Effector CD8-positive, alpha-beta T cell (primary cell): ENCODE results near the gene FKBP5.
"Not testable (repeated sequence)": the region's sequence is repeated elsewhere in the genome, so short reads cannot be mapped to it uniquely, and the experiment has no call there.

Experiments used
- DNase-seq: peaks from one replicate; lab custom pipeline; 2025; lab: John Stamatoyannopoulos, UW

The FKBP5 gene

DNA sequence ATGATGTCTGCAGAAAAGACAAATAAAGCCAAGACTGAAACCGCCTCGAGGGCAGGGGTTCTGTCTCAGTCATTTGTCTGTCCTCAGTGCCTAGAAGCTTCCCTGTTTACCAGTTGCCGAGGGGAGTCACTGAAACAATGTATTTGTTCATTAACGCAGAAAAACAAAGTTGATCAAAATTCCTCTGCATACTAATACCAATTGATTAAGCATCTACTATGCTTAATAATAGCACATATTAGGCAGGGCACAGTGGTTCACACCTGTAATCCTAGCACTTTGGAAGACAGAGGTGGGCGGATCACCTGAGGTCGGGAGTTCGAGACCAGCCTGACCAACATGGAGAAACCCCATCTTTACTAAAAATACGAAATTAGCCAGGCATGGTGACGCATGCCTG lies 1.8 kb upstream of the FKBP5 start:
- no peak for DNase-seq

- not testable (repeated sequence) for DNase-seq
These were observed 1.3 kb upstream of the FKBP5 start for GRCh38 chr6:35690006-35690405.

DNA sequence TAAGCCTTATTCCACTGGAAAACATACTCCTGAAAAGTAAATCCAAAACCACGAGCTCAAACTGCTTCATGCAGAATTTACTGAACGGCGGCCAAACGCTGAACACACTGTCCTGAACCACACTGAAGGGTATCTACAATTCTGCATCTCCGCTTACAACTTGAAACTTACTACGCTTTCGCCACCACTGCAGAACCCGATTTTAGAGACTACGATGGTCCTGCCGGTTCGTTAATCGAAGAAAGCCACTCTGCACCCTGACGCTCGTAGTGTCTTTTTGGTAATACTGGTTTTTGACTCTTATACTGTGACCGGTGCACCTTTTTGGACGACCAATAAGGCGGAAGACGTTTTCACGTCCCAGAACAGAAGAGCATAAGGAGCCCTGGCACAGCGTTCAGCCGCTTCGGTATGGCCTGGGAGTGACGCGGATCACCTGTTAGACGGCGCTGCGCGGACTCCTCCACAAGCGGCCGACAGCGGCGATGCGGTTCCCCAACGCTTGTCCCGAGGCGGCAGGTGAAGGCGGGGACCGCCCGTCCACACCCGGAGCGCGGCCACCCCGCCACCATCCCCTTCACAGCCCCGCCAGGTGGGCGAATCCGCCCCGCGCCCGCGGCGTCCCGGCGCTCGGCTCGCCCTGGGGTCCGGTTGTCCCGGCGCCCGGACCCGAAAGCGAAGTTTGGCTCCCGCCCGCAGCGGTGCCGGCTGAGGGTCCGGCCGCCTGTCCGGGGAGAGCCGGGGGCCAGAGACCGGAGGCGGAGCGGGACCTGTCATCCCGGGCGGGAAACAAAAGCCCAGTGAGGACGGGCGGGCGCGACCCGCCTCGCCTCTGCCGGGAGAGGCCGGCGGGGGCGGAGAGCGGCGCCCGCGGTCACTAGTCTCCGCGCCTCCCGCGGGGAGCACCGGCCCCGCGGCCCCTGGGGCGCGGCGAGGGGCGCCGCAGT lies 784 bp downstream of the FKBP5 start:
- DNase-seq: peak; percentile 23

DNA sequence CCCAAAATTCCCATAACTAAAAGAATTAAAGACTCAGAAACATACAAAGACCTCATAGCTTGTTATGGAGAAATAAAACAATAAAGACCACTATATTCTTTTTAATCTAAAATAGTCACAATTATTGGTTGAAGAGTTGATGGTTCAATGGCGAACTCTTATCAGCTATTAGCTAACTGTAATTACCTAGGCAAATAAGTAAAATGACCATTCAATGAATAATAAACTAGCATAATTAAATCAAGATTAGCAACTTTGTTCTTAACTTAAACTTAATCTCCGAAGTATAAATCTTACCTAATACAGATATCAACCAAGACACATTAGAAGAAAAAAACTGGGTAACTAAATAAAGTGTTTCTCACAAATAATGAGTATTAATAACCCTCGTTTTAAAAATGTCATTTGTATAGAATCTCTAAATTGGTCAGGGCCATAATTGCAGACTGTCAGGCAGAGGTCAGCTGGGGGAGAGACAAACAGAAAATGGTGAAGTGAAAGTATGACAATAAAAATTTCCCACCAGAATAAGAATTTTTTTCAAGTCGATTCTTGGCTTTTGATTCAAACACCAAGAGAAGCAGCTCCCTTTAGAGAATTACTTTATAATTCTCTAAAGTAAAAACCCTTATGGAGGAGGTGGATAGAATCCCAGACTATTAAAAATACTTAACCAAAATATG lies 1.7 kb downstream of the FKBP5 start:
- DNase-seq: no peak

GRCh38 chr6:35686436-35686835 lies 2.3 kb downstream of the FKBP5 start:
- no peak for DNase-seq

DNA sequence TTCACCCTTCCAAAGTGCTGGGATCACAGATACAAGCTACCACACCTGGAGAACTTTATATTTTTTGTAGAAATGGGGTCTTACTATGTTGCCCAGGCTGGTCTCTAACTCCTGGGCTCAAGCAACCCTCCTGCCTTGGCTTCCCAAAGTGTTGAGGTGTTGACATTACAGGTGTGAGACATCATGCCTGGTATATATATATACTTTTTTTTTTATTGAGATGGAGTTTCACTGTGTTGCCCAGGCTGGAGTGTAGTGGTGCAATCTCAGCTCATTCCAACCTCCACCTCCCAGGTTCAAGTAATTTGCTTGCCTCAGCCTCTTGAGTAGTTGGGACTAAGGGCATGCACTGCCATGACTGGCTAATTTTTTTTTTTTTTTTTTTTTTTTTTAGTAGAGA lies 5.4 kb downstream of the FKBP5 start:
- no peak for DNase-seq

- DNase-seq: no peak
These were observed 7.4 kb downstream of the FKBP5 start for GRCh38 chr6:35681298-35681697.

- no peak for DNase-seq
These were observed 9.3 kb downstream of the FKBP5 start for GRCh38 chr6:35679399-35679798.

DNA sequence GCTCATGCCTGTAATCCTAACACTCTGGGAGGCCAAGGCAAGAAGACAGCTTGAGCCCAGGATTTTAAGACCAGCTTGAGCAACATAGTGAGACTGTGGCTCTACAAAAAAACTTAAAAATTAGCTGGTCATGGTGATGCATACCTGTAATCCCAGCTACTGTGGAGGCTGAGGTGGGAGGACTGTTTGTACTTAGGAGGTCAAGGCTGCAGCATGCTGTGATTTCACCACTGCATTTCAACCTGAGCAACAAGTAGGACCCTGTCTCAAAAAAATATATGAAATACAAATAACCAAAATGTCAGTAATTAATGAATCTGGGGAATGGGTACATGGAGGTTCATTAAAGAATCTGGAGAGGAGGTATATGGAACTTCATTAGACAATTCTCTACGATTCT lies 9.9 kb downstream of the FKBP5 start:
- no peak for DNase-seq

GRCh38 chr6:35678021-35678654 lies 10.6 kb downstream of the FKBP5 start:
- no peak for DNase-seq

DNA sequence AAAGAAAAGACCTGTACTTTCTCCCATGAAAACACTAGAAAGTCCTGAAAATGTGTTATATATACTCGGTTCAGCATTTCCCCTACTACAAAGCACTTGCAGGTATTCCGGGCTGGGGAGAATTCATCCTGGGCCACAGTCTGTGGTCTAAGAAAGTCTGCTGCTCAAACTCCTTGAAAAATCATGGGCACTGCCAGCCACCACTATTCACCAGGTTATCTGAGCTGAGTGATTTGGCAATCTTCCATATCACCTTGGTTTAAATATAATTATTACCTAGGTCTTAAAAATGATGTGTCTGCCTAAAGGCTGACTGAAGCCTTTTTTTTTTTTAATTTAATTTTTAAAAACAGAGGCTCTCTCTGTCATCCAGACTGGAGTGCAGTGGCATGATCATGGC lies 11.3 kb downstream of the FKBP5 start:
- DNase-seq: no peak

DNA sequence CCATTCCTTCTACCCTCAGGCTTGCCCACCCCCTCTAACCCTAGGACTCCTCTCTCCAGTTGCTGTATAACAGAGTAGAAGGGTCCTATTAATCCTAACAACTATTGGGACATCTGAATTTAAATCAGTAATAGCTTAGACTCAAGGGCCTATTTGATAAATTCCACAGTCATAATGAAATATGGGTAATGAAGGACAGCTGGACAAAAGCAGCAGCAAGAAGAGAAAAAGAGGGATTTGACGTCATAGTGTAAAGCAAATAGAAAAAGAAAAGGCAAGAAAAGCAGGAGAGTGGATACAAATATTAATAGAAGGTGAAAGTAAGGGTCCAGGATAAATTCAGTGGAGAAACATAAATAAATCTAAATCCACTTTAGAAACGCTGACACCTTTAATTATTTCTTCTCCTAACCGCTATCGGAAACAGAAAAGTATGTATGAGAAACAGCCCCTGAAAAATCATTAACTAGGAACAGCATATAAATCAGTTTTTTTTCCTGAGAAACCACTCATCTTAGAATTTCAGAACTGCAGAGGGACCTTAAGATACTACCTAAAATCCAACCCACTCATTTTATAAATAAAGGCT lies 12.8 kb downstream of the FKBP5 start:
- DNase-seq: no peak

- DNase-seq: no peak
These were observed 14.1 kb downstream of the FKBP5 start for GRCh38 chr6:35674594-35674993.

- no peak for DNase-seq
These were observed 15.0 kb downstream of the FKBP5 start for GRCh38 chr6:35673755-35674154.

DNA sequence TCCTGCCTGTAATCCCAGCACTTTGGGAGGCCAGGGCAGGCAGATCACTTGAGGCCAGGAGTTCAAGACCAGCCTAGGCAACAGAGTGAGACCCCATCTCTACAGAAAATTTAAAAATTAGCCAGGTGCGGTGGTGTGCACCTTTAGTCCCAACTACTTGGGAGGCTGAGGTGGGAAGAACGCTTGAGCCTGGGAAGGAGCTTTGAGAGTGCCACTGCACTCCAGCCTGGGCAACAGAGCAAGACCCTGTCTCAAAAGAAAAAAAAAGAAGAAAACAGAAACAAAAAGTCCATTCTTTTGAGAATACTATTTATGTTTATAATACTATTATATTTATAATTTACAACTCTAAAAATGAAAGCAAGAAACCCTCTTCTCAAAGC lies 15.4 kb downstream of the FKBP5 start:
- DNase-seq: not testable (repeated sequence)

DNA sequence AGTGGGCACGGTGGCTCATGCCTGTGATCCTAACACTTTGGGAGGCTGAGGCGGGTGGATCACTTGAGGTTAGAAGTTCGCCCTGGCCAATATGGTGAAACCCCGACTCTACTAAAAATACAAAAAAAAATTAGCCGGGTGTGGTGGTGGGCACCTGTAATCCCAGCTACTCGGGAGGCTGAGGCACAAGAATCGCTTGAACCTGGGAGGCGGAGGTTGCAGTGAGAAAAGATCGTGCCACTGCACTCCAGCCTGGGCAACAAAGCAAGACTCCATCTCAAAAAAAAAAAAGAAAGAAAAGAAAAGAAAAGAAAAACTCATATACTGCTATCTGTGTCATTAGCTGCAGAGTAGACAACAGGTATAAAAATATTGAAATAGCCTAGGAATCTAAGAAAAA lies 18.3 kb downstream of the FKBP5 start:
- DNase-seq: not testable (repeated sequence)

GRCh38 chr6:35669451-35670045 lies 19.2 kb downstream of the FKBP5 start:
- DNase-seq: no peak

DNA sequence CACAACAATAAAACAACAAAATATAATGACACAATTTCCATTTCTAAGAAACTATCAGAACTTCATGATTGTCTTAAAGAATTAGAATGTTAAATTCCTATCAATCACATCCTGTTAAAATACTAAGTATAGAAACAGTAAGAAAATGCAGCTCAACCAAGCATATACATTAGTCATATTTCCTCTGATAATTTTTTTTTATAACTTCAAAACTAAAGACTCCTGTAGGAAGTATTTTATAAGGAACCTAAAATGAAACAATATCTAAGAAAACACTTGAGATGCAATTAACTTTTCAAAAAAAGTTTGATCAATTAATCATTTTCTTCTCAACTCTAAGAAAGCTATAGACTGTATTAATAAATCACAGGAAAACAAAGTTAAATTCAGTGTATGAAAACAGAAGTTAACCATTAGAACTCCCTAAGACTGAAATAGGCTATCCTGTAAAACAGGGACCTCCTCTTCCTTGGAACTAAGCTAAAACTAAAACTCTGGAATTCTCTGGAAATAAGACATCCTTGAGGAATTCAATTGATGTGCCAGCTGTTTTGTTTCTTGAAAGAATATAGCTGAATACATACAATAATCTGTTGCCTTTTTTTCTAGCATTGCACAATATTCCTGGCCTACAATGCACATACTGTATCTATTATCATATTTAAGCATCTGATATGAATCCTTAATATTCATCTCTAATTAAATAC lies 19.8 kb downstream of the FKBP5 start:
- no peak for DNase-seq

GRCh38 chr6:35668096-35668495 lies 20.6 kb downstream of the FKBP5 start:
- no peak for DNase-seq

DNA sequence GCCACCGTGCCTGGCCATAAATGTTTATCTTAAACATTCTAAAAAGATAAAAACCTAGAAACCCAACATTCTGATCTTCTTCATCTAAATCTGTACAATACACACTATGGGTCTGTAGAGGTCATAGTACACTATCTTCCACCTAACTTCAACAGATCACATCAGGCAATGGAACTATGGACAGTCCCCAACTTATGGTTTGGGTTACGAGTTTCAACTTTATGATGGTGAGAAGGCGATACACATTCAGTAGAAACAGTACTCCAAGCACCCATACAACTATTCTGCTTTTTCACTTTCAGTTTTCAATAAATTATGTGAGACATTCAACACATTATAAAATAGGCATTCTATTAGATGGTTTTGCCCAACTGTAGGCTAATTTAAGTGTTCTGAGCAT lies 23.1 kb downstream of the FKBP5 start:
- DNase-seq: no peak

- no peak for DNase-seq
These were observed 23.8 kb downstream of the FKBP5 start for GRCh38 chr6:35664945-35665344.
